NCI-H226 (cell line): ENCODE data around the gene KRT74.

Experiments used
- DNase-seq: peaks from one replicate; pipeline ENCODE4 v3.0.0-alpha.2; 2015

The KRT74 gene

DNA sequence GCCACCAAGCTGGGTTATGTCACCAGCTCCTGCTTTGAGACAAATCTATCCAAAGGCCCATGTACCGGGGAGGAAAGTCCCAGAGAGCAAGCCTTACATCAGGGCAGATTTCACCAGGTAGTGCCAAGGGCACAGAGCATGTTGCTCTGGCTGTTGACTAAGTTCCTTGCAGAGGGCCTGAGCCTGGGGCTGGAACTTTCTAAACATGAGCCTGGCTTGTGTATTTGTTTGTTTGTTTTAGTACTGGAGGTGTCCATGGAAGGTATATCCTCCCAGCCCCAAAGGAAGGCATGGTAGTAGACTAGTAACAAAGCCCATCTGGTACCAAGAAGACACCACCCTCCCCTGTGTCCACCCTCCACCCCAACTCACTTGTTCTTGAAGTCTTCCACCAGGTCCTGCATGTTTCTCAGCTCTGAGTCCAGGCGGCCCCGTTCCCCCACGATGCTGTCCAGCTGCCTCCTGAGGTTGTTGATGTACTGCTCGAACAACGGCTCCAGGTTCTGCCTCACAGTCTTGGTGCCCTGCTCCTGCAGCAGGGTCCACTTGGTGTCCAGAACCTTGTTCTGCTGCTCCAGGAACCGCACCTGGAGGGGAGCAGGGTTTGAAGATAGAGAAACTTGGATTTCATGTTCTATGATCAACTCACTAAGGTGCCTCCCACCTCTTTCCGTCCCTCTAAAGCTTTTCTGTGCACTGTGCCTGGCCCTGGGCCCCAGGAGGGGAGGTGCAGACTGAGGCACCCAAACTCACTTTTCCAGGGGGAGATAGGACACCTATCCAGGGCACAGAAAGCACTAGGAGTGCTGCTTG, 54.9 kb downstream of the KRT74 start:
- DNase-seq, result no peak

DNA sequence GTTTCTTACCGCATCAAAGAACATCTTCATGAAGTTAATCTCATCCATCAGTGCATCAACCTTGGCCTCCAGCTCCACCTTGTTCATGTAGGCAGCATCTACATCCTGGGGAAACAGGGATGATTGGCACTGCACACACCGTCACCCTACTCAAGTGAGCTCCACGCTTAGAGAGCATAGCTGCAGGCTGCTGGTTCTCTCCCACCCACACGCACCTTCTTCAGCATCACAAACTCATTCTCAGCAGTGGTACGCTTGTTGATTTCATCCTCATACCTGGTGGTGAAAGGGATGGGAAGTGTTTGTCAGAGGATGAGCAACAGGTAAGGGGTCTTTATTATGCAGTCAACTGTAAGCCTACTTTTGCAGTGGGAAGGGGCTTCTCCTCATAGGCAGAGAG, 55.8 kb downstream of the KRT74 start:
- DNase-seq, result no peak

GRCh38 chr12:52517005-52517835, 56.4 kb downstream of the KRT74 start:
- DNase-seq, result no peak

- DNase-seq, result peak; percentile 65
These were observed 57.5 kb downstream of the KRT74 start for GRCh38 chr12:52515927-52516831.
